Activated T-cell treated with anti-CD3 and anti-CD28 coated beads for 1 hour (primary cell): ENCODE results near the gene ADCY2.

Source experiments
- DNase-seq: peaks from one replicate; pipeline ENCODE4 v3.0.0-alpha.2; 2020; ENCODE audit warnings: low read depth

Gene ADCY2

DNA sequence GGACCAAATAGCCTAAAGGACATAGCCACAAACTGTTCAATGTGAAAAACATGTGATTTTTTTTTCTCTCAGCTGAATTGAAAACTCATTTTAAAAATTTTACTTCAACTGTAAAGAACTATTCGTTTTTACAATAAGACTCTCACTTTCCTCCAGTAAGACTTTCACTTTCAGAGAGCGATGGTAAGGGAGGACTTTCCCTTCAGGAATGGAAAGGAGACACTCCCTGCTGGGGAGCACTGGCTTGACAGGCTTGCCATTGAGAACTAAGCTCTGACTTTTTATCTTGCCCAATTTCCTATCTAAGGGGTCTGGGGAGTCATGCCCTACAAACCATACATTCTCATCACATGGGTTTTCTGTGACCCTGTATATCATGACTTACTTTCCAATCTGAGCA, 268.3 kb downstream of the ADCY2 start:
- no peak for DNase-seq

DNA sequence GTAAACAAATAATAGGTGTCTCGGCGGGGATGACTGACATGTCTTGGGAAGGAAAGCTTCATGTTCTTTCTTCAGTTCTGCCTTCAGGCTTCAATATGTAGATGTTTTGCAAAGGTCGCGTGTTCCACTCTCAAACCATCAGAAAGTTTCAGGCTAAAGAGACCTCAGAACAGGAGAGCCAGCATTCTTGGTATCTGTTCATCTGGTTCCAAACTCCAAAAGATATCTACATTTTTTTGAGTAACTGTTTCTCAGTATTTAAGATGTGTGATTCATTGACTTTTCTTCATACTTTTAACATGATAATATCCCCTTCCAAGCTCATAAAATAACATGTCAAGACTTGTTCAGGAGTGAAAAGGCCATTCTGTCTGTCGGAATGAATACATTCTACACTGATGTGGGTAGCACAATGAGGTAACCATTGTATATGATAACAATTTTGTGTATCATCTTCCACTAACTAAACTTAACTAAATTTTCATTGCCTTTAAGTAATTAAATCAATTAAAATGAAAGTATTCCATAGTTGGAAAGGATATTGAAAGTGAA, 271.4 kb downstream of the ADCY2 start:
- DNase-seq: no peak

GRCh38 chr5:7668161-7668560, 272.2 kb downstream of the ADCY2 start:
- DNase-seq: no peak

DNA sequence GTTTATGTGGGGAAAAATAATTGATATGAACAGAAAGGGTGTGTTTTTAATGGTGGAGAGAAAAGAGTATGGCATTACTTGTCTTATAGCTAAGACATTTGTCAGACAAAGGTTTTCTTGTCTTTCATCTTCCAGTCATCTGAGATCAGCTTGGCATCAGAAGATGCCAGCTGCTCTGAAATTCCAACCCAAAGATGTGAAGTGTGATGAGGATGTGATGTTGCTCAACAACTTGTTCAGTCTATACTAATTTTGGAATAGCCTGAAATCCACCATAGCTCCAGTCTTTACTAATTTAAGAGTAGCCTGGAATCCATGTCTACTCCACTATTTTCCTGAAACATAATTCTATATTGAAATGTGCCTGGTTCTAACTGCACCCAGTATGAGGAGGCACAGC, 272.7 kb downstream of the ADCY2 start:
- no peak for DNase-seq

DNA sequence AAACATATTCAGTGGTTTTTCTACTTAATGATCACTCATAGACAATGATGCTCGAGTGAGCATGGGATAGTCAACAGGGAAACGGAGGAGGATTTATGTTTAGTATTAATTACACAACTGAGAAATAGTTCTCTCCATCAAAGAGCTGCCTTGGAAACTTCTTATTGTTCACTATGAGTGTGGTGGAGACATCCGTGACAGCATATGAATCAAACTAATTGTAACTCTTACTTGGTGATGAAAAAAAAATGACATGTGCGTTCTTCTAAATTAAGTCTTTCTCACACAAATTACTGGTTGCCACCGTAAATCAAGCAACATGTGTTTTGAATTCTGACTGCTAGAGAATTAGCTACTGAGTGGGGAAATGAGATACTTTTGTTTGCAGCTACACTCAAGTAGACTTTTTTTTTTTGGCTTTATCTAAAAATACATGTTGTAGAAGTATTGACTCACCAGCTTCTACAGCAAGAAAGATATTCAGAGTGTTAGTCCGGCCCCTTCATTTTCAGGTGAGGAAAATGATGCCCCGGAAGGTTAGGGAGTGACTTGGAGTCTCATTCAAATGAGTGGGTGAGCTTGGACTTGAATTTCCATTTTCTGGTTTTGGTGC, 275.5 kb downstream of the ADCY2 start:
- no peak for DNase-seq

DNA sequence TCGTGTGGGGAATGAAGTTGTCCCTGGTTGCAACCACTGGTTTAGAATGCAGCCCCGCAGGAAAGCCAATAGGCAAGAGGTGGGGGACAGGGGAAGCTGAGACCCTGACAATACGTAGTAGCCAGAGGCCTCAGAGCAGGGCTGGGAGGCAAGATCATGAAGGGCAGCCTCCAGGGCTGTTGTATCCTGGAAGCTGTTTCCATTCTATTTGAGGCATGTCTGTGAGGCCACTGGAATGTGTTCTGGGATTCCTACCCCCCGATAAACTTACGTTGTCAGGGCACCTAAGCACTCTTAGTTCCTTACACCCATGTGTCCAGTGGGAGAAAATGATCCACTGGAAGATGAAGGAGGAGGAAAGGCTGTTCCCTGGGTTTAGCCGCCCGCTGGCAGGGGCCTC, 277.7 kb downstream of the ADCY2 start:
- no peak for DNase-seq

DNA sequence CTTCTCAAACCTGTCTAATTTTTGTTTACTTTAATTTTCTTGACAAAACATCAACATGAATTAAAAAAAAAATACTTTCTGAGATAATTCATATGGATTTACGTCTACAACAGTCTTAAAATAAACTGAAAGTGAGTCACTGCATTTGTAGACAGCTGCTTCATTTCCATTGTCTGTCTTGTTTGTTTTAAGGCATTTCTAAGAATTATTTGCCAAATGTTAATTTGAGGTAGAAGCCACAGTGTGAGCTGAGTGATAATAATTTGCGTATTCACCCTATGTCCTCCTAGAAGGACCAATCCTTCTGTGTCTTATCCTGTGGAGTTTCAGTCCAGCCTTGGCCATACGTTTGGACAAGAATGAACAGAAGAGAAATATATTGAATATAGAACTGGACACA, 280.5 kb downstream of the ADCY2 start:
- DNase-seq: no peak

DNA sequence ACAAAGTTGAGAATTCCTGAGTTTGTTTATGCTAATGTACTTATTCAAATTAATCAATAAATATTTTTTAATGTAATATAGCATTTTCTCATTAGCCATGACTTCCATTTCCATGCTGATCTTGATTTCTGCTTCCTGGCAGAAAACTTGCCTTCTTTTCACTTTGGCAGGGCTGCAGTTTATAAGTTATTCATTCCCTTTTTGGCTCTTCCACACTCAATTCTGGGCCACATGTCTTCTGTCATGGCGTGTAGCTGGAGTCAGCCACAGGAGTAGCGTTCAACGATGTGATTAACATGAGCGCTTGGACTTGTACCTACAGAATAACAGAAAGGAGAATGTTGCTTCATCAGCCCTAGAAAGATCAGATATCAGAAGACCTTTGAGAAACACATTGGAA, 282.1 kb downstream of the ADCY2 start:
- DNase-seq: no peak

- DNase-seq: no peak
These were observed 283.7 kb downstream of the ADCY2 start for GRCh38 chr5:7679663-7680062.

DNA sequence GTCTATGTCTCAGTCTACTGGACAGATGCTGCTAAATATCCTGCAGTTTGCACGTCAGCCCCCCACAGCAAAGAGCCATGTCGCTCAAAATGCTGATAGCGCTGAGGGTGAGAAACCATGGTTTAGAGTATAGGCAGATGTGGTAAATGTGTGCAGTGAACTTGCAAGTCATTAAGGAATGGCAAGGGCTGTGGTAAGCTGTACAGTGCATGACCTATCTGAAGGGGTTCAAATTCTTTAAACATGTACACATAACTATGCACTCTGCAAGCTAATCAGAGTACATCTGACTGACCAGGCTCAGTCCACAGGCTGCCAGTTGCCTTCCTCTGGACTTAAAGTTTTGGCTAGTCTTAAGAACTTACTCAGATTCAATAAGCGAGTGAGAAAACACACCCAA, 284.3 kb downstream of the ADCY2 start:
- DNase-seq: no peak

DNA sequence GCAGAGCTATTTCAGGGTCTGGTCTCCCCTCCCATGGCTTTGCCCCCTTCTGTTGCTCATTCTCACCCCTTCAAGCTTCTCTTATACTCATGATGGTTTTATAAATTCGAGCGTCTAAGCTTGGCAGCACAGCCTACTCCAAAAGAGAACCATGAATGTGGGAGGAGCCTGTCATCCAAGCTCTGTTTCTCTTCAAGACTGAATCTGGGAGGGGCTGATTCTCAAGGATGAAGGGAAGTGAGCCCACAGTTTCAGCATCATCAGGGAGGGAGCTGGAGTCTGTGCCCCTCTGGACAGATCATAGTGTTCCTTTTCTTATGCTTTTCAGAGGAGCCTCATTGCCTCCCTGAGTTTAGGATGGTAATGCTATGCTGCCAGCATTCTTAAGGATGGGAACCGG, 286.4 kb downstream of the ADCY2 start:
- DNase-seq: no peak

DNA sequence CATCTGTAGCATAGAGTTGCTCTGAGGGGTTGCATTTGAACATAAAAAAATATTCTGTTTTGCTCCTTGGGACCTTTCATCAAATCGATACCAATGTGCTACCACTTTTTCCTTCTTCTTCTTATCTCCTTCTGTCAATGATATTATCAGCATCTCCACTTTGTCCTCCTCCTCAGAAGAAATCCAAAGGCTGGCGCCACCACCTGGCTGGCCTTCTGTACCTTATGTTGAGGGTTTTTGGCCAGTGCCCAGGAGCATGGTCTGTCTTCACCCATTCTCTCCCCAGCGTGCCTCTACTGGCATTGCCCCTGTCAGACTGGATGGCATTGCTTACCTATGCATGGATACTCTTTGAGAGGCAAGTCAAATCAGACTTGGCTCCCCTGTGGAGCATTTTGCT, 287.8 kb downstream of the ADCY2 start:
- no peak for DNase-seq

GRCh38 chr5:7684826-7685225, 288.9 kb downstream of the ADCY2 start:
- no peak for DNase-seq

DNA sequence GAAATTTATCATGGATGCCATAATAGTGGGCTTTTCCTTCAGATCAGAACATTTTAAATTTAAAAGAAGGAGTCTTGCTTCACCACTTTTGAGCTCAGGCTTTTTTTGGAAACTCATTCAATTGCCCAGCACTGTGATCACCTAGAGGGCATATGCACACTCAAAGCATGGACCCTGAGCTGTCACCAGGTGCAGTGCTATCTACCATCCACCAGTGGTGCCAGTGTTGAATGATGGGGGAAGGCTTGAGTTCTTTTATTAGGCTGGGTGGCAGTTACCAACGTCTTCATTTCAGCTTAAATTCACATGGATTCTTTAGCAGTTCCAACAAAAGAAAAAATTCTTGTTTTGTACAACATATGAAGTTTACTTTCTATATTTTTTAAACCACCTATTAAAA, 290.9 kb downstream of the ADCY2 start:
- no peak for DNase-seq

- no peak for DNase-seq
These were observed 294.6 kb downstream of the ADCY2 start for GRCh38 chr5:7690557-7690956.

DNA sequence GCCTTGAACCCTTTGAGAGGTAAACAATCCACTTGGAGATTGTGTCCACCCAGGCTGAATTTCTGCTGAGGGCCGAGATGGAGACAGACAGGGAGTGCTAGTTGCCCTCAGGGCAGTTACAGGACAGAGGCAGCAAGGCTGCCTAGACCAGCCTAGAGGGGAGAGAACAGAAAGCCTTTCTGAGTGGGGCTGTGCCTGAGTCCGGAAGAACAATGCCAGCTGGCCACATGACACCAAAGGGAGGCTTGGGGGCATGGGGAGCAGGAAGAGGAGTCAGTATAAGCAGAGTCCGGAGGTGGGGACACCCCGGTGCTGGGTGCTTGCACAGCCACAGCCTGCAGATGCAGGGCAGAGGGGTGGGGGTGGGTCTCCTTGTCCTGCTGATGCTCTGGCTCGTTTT, 309.3 kb downstream of the ADCY2 start:
- no peak for DNase-seq

DNA sequence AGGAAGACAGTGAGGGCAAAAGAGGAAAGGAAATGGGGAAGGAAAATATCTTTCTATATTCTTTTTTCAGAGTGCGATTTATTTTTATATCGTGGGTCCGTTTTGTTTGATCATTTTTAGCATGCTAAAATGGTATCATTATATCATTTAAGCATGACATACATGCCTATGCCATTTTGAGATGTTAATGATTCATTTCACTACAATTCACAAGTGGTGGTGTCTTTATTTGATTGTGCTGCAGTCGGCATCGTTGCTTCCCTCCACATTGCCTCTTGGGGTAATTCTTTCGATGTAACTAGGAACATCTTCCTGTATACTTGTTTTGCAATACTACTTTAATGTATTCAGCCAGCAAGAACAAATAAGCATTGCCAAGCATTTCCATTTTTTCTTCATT, 309.8 kb downstream of the ADCY2 start:
- DNase-seq: no peak

DNA sequence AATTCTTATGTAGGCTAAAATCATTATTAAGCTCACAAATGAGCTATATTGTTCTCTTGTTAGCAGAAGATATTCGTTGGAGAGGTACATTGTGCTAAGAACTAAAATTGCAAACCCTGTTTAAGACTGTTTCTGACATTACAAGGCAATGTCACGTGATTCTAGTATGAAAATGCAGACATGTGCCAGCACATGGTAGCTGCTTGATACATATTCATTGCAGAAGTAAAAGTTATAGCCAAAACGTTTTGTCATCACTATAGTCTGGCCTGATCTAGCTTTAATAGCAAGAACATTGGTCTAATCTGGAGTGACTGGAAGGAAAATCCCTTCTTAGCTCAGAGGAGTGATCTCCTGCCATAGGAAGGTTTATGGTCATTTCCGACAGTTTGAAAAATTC, 310.3 kb downstream of the ADCY2 start:
- DNase-seq: no peak

- no peak for DNase-seq
These were observed 318.2 kb downstream of the ADCY2 start for GRCh38 chr5:7714119-7714518.

- no peak for DNase-seq
These were observed 318.8 kb downstream of the ADCY2 start for GRCh38 chr5:7714697-7715096.

DNA sequence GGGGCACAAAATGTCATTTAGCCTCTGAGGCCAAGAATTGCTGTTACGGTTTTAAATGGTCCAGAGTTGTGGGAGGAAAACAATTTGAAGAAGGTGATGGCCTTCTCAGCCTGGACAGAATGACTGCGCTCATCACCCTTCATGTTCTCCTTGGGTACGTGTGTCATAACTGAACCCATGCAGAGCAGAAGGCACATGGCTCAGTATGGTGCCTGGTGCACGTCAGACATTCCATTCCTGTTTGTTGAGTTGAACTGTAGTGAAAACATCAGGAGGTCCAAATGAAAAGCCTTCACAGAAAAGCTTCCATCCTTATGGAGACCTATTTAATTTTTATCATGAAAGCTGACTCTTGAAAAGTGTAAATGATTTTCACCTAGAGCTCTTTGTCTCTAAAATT, 321.8 kb downstream of the ADCY2 start:
- no peak for DNase-seq

- DNase-seq: no peak
These were observed 332.1 kb downstream of the ADCY2 start for GRCh38 chr5:7728076-7728475.

GRCh38 chr5:7741415-7742065, 345.6 kb downstream of the ADCY2 start:
- no peak for DNase-seq

GRCh38 chr5:7742241-7742656, 346.3 kb downstream of the ADCY2 start:
- no peak for DNase-seq
